Tibial nerve (tissue), 4 donors: Measurements from ENCODE around the gene NHSL1. TPM values are rescaled to one million over a fixed set of nuclear protein-coding genes. Genes with fewer than 3 reads are reported as not detected.

Source experiments
- DNase-seq, 2 donors: peaks; one replicate each; pipeline ENCODE4 v3.0.0-alpha.2; 2019; ENCODE audit warnings: low spot score in 2 of 2
- H3K27ac ChIP-seq, 4 donors: fragments of 200-600 bp; sonication (generic) in 3 of 4; one replicate each; pipeline ENCODE4 v1.5.1; 2017 to 2019; ENCODE audit warnings: mild to moderate bottlenecking in 1 of 4
- H3K27me3 ChIP-seq, 2 donors: fragments of 200-600 bp; sonication (generic) in 1 of 2; one replicate each; pipeline versions ENCODE4 v1.5.1 to v1.6.0; 2017 to 2019
- H3K36me3 ChIP-seq, 3 donors: fragments of 200-600 bp; sonication (generic); one replicate each; pipeline ENCODE4 v1.5.1; 2018 to 2019
- H3K4me1 ChIP-seq, 4 donors: fragments of 200-600 bp; sonication (generic) in 3 of 4; one replicate each; pipeline ENCODE4 v1.5.1; 2017 to 2019
- H3K4me3 ChIP-seq, 4 donors: fragments of 200-600 bp; sonication (generic) in 3 of 4; one replicate each; pipeline ENCODE4 v1.5.1; 2017 to 2019; ENCODE audit warnings: mild to moderate bottlenecking in 1 of 4, moderate library complexity in 1 of 4
- H3K9me3 ChIP-seq, 4 donors: fragments of 200-600 bp; sonication (generic) in 3 of 4; one replicate each; pipeline ENCODE4 v1.5.1; 2017 to 2019
- EP300 ChIP-seq, 2 donors: sonication (generic); formaldehyde crosslinking; IDR thresholded peaks; one replicate each; pipeline ENCODE4 v1.6.1; 2017; ENCODE audit warnings: antibody characterized with exemption in 2 of 2, mild to moderate bottlenecking in 1 of 2
- POLR2A ChIP-seq, 2 donors: fragments of 450-650 bp; IDR thresholded peaks; one replicate each; pipeline ENCODE4 v1.6.1; 2017; ENCODE audit warnings: antibody characterized with exemption in 2 of 2, mild to moderate bottlenecking in 2 of 2, moderate library complexity in 2 of 2
- WGBS, 2 donors: methylation state at CpG; one replicate each; pipeline ENCODE4 v1.1.5; 2018; 5-methylcytosine and 5-hydroxymethylcytosine counted together
- total RNA-seq, 4 donors: library from RNA; depleted of rRNA; stranded (reverse); fragments of >200 nt; gene quantifications; one replicate each; pipeline ENCODE4 v1.1.0, GENCODE V29; 2016
- TF ChIP-seq, protein P1 (sequence below), 5 experiments: fragments of 200-600 bp in 3 of 5; fragments of 450-650 bp in 2 of 5; sonication (generic) in 3 of 5; IDR thresholded peaks; one replicate each; pipeline ENCODE4 v1.5.1; 2016 to 2019; ENCODE audit warnings: antibody characterized with exemption in 5 of 5, mild to moderate bottlenecking in 3 of 5, moderate library complexity in 2 of 5

NHSL1 gene
- total RNA-seq, 4 donors from 2014 or later: 8.6 to 17.3 (median 12.6) TPM

DNA sequence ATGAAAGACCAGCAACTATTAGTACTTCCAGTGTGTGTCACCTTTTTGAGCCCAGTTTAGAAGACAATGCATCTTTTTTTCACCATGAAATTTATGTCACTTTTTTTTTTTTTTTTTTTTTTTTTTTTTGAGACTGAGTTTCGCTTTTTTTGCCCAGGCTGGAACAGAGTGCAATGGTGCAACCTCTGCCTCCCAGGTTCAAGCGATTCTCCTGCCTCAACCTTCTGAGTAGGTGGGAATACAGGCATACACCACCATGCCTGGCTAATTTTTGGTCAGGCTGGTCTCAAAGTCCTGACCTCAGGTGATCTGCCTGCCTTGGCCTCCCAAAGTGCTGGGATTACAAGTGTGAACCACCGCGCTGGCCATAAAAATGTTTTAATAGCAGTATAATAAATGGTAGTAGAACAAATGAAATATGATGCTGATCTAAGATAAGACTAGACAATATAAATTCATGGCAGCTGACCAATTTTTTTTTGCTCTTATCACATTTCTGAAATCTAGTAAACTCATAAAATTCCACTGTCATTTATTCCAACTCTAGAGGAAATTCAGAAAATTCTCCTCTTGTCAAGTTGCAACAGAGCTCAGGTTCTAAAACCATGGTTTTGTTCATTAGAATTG, 21.3 kb downstream of the NHSL1 start:
- no peak overlapping the region for H3K27ac ChIP-seq
- H3K4me1 ChIP-seq: no peaks in the 10 kb centered on the region
- 70 to 96% methylated on average over 4 of the region's 4 CpGs for WGBS, 2 donors
- no peak overlapping the region for H3K4me3 ChIP-seq
- no peaks in the 10 kb centered on the region for H3K9me3 ChIP-seq
- TF ChIP-seq, protein P1, sequence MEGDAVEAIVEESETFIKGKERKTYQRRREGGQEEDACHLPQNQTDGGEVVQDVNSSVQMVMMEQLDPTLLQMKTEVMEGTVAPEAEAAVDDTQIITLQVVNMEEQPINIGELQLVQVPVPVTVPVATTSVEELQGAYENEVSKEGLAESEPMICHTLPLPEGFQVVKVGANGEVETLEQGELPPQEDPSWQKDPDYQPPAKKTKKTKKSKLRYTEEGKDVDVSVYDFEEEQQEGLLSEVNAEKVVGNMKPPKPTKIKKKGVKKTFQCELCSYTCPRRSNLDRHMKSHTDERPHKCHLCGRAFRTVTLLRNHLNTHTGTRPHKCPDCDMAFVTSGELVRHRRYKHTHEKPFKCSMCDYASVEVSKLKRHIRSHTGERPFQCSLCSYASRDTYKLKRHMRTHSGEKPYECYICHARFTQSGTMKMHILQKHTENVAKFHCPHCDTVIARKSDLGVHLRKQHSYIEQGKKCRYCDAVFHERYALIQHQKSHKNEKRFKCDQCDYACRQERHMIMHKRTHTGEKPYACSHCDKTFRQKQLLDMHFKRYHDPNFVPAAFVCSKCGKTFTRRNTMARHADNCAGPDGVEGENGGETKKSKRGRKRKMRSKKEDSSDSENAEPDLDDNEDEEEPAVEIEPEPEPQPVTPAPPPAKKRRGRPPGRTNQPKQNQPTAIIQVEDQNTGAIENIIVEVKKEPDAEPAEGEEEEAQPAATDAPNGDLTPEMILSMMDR (IDR thresholded peaks at IDR 0.05): no peak
- TF ChIP-seq POLR2A (IDR thresholded peaks at IDR 0.05) (no peak), EP300 (IDR thresholded peaks at IDR 0.05) (no peak)
- no peaks in the 10 kb centered on the region for H3K36me3 ChIP-seq
- no peaks in the 10 kb centered on the region for H3K27me3 ChIP-seq
- DNase-seq: no peak

DNA sequence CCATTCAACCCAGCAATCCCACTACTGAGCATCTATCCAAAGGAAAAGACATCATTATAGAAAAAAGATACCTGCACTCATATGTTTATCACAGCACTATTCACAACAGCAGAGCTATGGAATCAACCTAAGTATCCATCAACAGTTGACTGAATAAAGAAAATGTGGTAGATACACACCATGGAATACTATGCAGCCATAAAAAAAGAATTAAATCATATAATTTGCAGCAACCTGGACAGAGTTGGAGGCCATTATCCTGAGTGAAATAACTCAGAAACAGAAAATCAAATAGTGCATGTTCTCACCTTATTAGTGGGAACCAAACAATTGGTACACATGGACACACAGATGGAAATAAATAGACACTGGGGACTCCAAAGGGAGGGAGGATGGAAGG, 23.2 kb downstream of the NHSL1 start:
- Histone ChIP-seq H3K9me3 (no peaks in the 10 kb centered on the region), H3K36me3 (no peaks in the 10 kb centered on the region), H3K4me3 (no peak overlapping the region), H3K4me1 (no peaks in the 10 kb centered on the region), H3K27me3 (no peaks in the 10 kb centered on the region), H3K27ac (no peak overlapping the region)
- TF ChIP-seq, protein P1 (IDR thresholded peaks at IDR 0.05): no peak
- TF ChIP-seq POLR2A (IDR thresholded peaks at IDR 0.05): no peak
- TF ChIP-seq EP300 (IDR thresholded peaks at IDR 0.05): no peak
- DNase-seq: no peak

DNA sequence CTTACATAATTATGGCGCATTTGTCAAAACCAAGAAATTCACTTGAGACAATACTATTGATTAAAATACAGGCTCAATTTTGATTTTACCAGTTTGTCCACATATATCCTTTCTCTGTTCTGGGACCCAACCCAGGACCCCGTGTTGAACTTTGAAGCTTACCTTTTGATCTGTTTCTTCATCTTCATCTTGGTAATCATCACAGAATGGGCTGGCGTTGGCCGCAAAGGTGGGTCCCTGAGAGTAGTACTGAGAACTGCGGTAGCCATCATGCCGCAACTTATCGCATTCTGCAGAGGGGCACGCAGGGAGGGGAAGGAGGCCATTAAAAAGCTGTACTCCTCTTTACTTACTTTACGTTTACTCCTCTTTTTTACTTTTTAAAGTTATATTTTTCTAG, 26.1 kb downstream of the NHSL1 start:
- Histone ChIP-seq H3K36me3 (peaks cover 0 to 15% (median 0%) of the 10 kb centered on the region in 3 donors), H3K4me3 (no peak overlapping the region), H3K27ac (no peak overlapping the region), H3K27me3 (no peaks in the 10 kb centered on the region), H3K4me1 (no peaks in the 10 kb centered on the region), H3K9me3 (no peaks in the 10 kb centered on the region)
- 89 to 91% methylated on average over 9 of the region's 9 CpGs for WGBS, 2 donors
- no peak for TF ChIP-seq EP300 (IDR thresholded peaks at IDR 0.05)
- TF ChIP-seq, protein P1 (IDR thresholded peaks at IDR 0.05): no peak
- TF ChIP-seq POLR2A (IDR thresholded peaks at IDR 0.05): no peak
- no peak for DNase-seq

DNA sequence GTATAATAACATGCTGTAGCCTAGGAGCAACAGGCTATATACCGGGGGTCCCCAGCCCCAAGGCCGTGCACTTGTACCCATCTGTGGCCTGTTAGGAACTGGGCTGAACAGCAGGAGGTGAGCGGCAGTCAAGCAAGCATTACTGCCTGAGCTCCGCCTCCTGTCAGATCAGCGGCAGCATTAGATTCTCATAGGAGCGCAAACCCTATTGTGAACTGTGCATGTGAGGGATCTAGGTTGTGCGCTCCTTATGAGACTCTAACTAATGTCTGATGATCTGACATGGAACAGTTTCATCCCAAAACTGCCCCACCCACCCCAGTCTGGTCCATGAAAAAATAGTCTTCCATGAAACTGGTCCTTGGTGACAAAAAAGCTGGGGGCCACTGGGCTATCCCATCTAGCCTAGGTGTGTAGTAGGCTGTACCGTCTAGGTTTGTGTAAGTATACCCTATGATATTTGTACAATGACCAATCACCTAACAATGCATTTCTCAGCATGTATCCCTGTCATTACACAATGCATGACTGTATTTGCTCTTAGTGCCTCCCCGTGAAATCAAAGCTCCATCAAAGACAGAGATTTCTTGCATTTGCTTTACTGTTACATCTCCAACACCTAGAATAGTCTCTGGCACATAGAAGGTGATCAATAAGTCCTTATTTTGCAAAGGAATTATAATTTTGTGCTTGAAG, 30.8 kb downstream of the NHSL1 start:
- H3K9me3 ChIP-seq: no peaks in the 10 kb centered on the region
- DNase-seq: no peak
- no peaks in the 10 kb centered on the region for H3K27me3 ChIP-seq
- WGBS, 2 donors: 92 to 95% methylated on average over 9 of the region's 9 CpGs
- H3K36me3 ChIP-seq: peaks cover 0 to 23% (median 0%) of the 10 kb centered on the region in 3 donors
- H3K4me1 ChIP-seq: no peaks in the 10 kb centered on the region
- TF ChIP-seq POLR2A (IDR thresholded peaks at IDR 0.05) (no peak), EP300 (IDR thresholded peaks at IDR 0.05) (no peak)
- TF ChIP-seq, protein P1 (IDR thresholded peaks at IDR 0.05): no peak
- no peak overlapping the region for H3K27ac ChIP-seq
- no peak overlapping the region for H3K4me3 ChIP-seq

DNA sequence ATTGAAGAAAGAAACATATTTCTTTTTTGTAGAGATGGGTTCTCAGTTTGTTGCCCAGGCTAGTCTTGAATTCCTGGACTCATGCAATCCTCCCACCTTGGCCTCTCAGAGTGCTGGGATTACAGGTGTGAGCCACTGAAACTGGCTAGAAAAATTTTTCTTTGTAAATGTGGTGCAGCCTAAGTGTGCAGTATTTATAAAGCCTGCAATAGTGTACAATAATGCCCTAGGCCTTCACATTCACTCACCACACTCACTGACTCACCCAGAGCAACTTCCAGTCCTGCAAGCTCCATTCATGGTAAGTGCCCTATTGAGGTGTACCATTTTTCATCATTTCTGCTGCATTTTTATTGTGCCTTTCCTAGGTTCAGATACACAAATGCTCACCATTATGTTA, 31.4 kb downstream of the NHSL1 start:
- Histone ChIP-seq H3K4me3 (no peak overlapping the region), H3K36me3 (peaks cover 0 to 23% (median 0%) of the 10 kb centered on the region in 3 donors), H3K9me3 (no peaks in the 10 kb centered on the region), H3K4me1 (no peaks in the 10 kb centered on the region), H3K27me3 (no peaks in the 10 kb centered on the region), H3K27ac (no peak overlapping the region)
- TF ChIP-seq EP300 (IDR thresholded peaks at IDR 0.05) (no peak), POLR2A (IDR thresholded peaks at IDR 0.05) (no peak)
- TF ChIP-seq, protein P1 (IDR thresholded peaks at IDR 0.05): no peak
- no peak for DNase-seq
